Heart left ventricle (tissue), 13 donors: Measurements from ENCODE around the gene TMEM106A.
"Not testable (repeated sequence)": the region's sequence is repeated elsewhere in the genome, so short reads cannot be mapped to it uniquely, and the experiment has no call there.

Experiments used
- POLR2A ChIP-seq, 2 donors: fragments of 450-650 bp; IDR thresholded peaks; one replicate each; pipeline ENCODE4 v1.6.1; 2017; ENCODE audit warnings: antibody characterized with exemption in 2 of 2, mild to moderate bottlenecking in 2 of 2, moderate library complexity in 2 of 2
- TF ChIP-seq, protein P1 (sequence below), 12 donors: fragments of 200-600 bp; sonication (generic) in 4 of 12; IDR thresholded peaks; one replicate each; pipeline versions ENCODE4 v1.5.0 to v1.8.0; 2018 to 2022; ENCODE audit warnings: antibody characterized with exemption in 12 of 12, mild to moderate bottlenecking in 5 of 12
- donor health status: ischemic (EF 13 %, LVEDD 7.1; RV severe dilation, severe dysfunction).
- donor health status: DM: no; HTN: yes; CAD: no.
- donor health status: DM: no; HTN: no; CAD: no.
- donor health status: ischemic (EF 25% LVEDD 6.9; RV normal size, moderate dysfunction).
- donor health status: ischemic (EF 25% LVEDD 5.7; RV mildly dilated, moderate dysfunction).
- donor health status: ischemic (EF 35%, LVEDD 5.7; RV mildly dilated, moderate dysfunction).
- donor health status: nonischemic (EF 11% LVEDD 7.7; RV severe dilation, severe dysfunction).
- donor health status: DM: yes; HTN: yes; CAD: no.
- donor health status: PGD.
- donor health status: ischemic (EF 29% LVEDD 5.4; RV normal size, mild dysfunction).
- donor health status: nonischemic (EF 23%, LVEDD 6.1; RV moderate dilation, normal function).

DNA sequence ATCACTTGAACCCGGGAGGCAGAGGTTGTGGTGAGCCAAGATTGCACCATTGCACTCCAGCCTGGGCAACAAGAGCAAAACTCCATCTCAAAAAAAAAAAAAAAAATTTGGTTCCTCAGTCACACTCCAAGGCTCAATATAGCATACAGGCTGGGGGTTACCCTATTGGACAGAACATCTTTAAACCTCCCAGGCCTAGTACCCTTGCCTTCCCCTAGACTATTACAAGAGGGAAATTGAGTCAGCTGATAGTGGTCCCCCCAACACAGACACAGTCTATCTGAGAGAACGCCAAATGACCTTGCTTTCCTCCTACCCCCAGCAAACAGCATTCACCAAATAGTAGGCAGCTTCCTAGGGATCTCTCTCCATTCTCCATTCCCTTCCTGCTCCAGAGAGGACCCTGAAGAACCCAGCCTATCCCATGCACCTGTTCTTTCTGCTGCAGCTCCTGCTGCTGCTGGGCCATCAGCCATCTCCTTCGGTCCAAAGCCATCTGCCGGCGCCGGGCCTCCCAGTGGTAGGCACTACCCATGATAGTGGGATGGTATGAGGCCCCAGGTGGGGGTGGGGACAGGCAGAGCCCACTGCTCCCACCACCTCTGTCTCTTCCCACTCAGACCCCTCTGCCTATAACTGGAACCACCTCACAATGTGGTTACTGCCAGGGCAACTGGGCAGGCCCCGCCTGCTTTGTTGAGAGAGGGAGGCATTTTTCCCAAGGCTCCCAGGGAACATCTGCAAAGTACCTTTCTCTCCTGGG is 16.5 kb downstream of the TMEM106A start, which contains the start of gene CCDC200:
- TF ChIP-seq, protein P1, sequence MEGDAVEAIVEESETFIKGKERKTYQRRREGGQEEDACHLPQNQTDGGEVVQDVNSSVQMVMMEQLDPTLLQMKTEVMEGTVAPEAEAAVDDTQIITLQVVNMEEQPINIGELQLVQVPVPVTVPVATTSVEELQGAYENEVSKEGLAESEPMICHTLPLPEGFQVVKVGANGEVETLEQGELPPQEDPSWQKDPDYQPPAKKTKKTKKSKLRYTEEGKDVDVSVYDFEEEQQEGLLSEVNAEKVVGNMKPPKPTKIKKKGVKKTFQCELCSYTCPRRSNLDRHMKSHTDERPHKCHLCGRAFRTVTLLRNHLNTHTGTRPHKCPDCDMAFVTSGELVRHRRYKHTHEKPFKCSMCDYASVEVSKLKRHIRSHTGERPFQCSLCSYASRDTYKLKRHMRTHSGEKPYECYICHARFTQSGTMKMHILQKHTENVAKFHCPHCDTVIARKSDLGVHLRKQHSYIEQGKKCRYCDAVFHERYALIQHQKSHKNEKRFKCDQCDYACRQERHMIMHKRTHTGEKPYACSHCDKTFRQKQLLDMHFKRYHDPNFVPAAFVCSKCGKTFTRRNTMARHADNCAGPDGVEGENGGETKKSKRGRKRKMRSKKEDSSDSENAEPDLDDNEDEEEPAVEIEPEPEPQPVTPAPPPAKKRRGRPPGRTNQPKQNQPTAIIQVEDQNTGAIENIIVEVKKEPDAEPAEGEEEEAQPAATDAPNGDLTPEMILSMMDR (IDR thresholded peaks at IDR 0.05) = not testable (repeated sequence)
- TF ChIP-seq POLR2A (IDR thresholded peaks at IDR 0.05) = not testable (repeated sequence)
